HCT116 (cell line): Measurements from ENCODE around the gene POT1.

Experiments
- CEBPB ChIP-seq: IDR thresholded peaks from 2 replicates; pipeline ENCODE4 v1.6.1; 2012; ENCODE audit warnings: low read depth
- ELF1 ChIP-seq: IDR thresholded peaks from 2 replicates; pipeline ENCODE4 v1.6.1; 2012; ENCODE audit warnings: low read depth, borderline replicate concordance
- EZH2phosphoT487 ChIP-seq: fragments of 200-600 bp; IDR thresholded peaks from 2 replicates; pipeline ENCODE4 v1.6.1; 2018; ENCODE audit warnings: antibody characterized with exemption, borderline replicate concordance
- POLR2A ChIP-seq: IDR thresholded peaks from 2 replicates; pipeline ENCODE4 v1.7.0; 2011; ENCODE audit warnings: borderline replicate concordance; ENCODE audit not compliant: insufficient read depth, insufficient read length; ENCODE audit errors: extremely low read depth
- SIN3A ChIP-seq: IDR thresholded peaks from 2 replicates; pipeline ENCODE4 v1.6.1; 2012; ENCODE audit warnings: low read depth
- ZFX ChIP-seq: fragments of 450-650 bp; IDR thresholded peaks from 2 replicates; pipeline ENCODE4 v1.6.1; 2017
- TF ChIP-seq, protein P1 (sequence below): IDR thresholded peaks from 2 replicates; pipeline ENCODE4 v1.6.1; 2012; ENCODE audit warnings: low read depth
- TF ChIP-seq, protein P2 (sequence below), 3 experiments: fragments of 200-600 bp in 1 of 3; sonication (generic) in 1 of 3; IDR thresholded peaks in 2 of 3; conservative IDR thresholded peaks in 1 of 3; 2 replicates each; pipeline ENCODE4 v1.5.1; 2012 to 2017; ENCODE audit warnings: low read depth in 2 of 3, low read length in 2 of 3, antibody characterized with exemption in 1 of 3, borderline replicate concordance in 1 of 3, control low read depth in 1 of 3, mild to moderate bottlenecking in 1 of 3, mixed read lengths in 1 of 3, mixed run types in 1 of 3, moderate library complexity in 1 of 3; ENCODE audit not compliant: insufficient read depth in 1 of 3
- TF ChIP-seq, protein P3 (sequence below): IDR thresholded peaks from 2 replicates; pipeline ENCODE4 v1.6.1; 2012

DNA sequence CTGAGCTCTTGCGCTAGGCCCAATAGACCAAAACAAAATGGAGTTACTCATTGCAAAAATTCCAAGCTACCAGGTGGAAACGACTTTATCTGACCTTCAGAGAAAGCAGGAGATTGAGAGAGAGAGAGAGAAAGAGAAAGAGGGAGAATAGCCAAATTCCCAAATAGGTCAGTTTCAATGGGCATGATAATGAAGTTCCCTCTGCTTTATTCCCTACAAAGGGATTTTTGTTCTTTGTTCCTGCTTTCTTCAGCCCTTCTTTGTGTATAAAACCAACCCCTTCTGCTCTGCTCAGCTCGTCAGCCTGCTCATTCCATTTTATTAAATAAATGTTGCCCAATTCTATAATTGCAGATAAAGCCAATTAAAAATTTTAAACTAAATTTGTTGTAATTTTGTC is 119.0 kb downstream of the POT1 start:
- TF ChIP-seq, protein P1, sequence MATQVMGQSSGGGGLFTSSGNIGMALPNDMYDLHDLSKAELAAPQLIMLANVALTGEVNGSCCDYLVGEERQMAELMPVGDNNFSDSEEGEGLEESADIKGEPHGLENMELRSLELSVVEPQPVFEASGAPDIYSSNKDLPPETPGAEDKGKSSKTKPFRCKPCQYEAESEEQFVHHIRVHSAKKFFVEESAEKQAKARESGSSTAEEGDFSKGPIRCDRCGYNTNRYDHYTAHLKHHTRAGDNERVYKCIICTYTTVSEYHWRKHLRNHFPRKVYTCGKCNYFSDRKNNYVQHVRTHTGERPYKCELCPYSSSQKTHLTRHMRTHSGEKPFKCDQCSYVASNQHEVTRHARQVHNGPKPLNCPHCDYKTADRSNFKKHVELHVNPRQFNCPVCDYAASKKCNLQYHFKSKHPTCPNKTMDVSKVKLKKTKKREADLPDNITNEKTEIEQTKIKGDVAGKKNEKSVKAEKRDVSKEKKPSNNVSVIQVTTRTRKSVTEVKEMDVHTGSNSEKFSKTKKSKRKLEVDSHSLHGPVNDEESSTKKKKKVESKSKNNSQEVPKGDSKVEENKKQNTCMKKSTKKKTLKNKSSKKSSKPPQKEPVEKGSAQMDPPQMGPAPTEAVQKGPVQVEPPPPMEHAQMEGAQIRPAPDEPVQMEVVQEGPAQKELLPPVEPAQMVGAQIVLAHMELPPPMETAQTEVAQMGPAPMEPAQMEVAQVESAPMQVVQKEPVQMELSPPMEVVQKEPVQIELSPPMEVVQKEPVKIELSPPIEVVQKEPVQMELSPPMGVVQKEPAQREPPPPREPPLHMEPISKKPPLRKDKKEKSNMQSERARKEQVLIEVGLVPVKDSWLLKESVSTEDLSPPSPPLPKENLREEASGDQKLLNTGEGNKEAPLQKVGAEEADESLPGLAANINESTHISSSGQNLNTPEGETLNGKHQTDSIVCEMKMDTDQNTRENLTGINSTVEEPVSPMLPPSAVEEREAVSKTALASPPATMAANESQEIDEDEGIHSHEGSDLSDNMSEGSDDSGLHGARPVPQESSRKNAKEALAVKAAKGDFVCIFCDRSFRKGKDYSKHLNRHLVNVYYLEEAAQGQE = no peak
- TF ChIP-seq, protein P2, sequence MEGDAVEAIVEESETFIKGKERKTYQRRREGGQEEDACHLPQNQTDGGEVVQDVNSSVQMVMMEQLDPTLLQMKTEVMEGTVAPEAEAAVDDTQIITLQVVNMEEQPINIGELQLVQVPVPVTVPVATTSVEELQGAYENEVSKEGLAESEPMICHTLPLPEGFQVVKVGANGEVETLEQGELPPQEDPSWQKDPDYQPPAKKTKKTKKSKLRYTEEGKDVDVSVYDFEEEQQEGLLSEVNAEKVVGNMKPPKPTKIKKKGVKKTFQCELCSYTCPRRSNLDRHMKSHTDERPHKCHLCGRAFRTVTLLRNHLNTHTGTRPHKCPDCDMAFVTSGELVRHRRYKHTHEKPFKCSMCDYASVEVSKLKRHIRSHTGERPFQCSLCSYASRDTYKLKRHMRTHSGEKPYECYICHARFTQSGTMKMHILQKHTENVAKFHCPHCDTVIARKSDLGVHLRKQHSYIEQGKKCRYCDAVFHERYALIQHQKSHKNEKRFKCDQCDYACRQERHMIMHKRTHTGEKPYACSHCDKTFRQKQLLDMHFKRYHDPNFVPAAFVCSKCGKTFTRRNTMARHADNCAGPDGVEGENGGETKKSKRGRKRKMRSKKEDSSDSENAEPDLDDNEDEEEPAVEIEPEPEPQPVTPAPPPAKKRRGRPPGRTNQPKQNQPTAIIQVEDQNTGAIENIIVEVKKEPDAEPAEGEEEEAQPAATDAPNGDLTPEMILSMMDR (IDR thresholded peaks at IDR 0.05 in 2 of 3, conservative IDR thresholded peaks at IDR 0.05 in 1 of 3; ENCODE audit: borderline replicate concordance in 1 of 3, insufficient read depth in 1 of 3, low read depth in 2 of 3, low read length in 2 of 3) = no peak
- TF ChIP-seq EZH2phosphoT487 = no peak
- no peak for TF ChIP-seq POLR2A
- TF ChIP-seq, protein P3, sequence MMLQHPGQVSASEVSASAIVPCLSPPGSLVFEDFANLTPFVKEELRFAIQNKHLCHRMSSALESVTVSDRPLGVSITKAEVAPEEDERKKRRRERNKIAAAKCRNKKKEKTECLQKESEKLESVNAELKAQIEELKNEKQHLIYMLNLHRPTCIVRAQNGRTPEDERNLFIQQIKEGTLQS = no peak
- TF ChIP-seq CEBPB = no peak
- no peak for TF ChIP-seq SIN3A
- TF ChIP-seq ZFX = no peak
- TF ChIP-seq ELF1 = no peak
